ENCODE data around the gene IGF2.

Gene IGF2

GRCh38 chr11:2144544-2145248 is 5.5 kb upstream of the IGF2 start:
- TF ChIP-seq TCF4 (CRISPR knock-in tag; IDR thresholded peaks at IDR 0.05; ENCODE audit: borderline replicate concordance): no peak
- TF ChIP-seq, protein P1, sequence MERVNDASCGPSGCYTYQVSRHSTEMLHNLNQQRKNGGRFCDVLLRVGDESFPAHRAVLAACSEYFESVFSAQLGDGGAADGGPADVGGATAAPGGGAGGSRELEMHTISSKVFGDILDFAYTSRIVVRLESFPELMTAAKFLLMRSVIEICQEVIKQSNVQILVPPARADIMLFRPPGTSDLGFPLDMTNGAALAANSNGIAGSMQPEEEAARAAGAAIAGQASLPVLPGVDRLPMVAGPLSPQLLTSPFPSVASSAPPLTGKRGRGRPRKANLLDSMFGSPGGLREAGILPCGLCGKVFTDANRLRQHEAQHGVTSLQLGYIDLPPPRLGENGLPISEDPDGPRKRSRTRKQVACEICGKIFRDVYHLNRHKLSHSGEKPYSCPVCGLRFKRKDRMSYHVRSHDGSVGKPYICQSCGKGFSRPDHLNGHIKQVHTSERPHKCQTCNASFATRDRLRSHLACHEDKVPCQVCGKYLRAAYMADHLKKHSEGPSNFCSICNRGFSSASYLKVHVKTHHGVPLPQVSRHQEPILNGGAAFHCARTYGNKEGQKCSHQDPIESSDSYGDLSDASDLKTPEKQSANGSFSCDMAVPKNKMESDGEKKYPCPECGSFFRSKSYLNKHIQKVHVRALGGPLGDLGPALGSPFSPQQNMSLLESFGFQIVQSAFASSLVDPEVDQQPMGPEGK (CRISPR knock-in tag; IDR thresholded peaks at IDR 0.05; ENCODE audit: borderline replicate concordance): no peak
- TF ChIP-seq ZC3H10 (CRISPR knock-in tag; IDR thresholded peaks at IDR 0.05): no peak
- no peak for TF ChIP-seq ZNF565 (CRISPR knock-in tag; conservative IDR thresholded peaks at IDR 0.05; ENCODE audit: low read depth)
- TF ChIP-seq PPARA (CRISPR knock-in tag; IDR thresholded peaks at IDR 0.05; ENCODE audit: borderline replicate concordance): no peak
- no peak for TF ChIP-seq ARNTL (CRISPR knock-in tag; IDR thresholded peaks at IDR 0.05; ENCODE audit: borderline replicate concordance, low read depth)
- TF ChIP-seq, protein P2, sequence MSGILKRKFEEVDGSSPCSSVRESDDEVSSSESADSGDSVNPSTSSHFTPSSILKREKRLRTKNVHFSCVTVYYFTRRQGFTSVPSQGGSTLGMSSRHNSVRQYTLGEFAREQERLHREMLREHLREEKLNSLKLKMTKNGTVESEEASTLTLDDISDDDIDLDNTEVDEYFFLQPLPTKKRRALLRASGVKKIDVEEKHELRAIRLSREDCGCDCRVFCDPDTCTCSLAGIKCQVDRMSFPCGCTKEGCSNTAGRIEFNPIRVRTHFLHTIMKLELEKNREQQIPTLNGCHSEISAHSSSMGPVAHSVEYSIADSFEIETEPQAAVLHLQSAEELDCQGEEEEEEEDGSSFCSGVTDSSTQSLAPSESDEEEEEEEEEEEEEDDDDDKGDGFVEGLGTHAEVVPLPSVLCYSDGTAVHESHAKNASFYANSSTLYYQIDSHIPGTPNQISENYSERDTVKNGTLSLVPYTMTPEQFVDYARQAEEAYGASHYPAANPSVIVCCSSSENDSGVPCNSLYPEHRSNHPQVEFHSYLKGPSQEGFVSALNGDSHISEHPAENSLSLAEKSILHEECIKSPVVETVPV (CRISPR knock-in tag; IDR thresholded peaks at IDR 0.05): no peak
- TF ChIP-seq ESRRG (CRISPR knock-in tag; IDR thresholded peaks at IDR 0.05): no peak
- TF ChIP-seq TOX (CRISPR knock-in tag; IDR thresholded peaks at IDR 0.05; ENCODE audit: borderline replicate concordance): no peak
- no peak for TF ChIP-seq CREB5 (CRISPR knock-in tag; IDR thresholded peaks at IDR 0.05; ENCODE audit: low read depth)
- TF ChIP-seq OSR1 (CRISPR knock-in tag; IDR thresholded peaks at IDR 0.05): no peak
- TF ChIP-seq ZNF8 (CRISPR knock-in tag; IDR thresholded peaks at IDR 0.05): no peak
- no peak for TF ChIP-seq ZFP3 (CRISPR knock-in tag; IDR thresholded peaks at IDR 0.05)
- no peak for TF ChIP-seq CSDC2 (CRISPR knock-in tag; IDR thresholded peaks at IDR 0.05)
- no peak for TF ChIP-seq RARB (CRISPR knock-in tag; IDR thresholded peaks at IDR 0.05)
- TF ChIP-seq, protein P3, sequence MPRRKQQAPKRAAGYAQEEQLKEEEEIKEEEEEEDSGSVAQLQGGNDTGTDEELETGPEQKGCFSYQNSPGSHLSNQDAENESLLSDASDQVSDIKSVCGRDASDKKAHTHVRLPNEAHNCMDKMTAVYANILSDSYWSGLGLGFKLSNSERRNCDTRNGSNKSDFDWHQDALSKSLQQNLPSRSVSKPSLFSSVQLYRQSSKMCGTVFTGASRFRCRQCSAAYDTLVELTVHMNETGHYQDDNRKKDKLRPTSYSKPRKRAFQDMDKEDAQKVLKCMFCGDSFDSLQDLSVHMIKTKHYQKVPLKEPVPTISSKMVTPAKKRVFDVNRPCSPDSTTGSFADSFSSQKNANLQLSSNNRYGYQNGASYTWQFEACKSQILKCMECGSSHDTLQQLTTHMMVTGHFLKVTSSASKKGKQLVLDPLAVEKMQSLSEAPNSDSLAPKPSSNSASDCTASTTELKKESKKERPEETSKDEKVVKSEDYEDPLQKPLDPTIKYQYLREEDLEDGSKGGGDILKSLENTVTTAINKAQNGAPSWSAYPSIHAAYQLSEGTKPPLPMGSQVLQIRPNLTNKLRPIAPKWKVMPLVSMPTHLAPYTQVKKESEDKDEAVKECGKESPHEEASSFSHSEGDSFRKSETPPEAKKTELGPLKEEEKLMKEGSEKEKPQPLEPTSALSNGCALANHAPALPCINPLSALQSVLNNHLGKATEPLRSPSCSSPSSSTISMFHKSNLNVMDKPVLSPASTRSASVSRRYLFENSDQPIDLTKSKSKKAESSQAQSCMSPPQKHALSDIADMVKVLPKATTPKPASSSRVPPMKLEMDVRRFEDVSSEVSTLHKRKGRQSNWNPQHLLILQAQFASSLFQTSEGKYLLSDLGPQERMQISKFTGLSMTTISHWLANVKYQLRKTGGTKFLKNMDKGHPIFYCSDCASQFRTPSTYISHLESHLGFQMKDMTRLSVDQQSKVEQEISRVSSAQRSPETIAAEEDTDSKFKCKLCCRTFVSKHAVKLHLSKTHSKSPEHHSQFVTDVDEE (CRISPR knock-in tag; IDR thresholded peaks at IDR 0.05): no peak
- TF ChIP-seq GLIS3 (CRISPR knock-in tag; IDR thresholded peaks at IDR 0.05): no peak
- no peak for TF ChIP-seq BACH2 (CRISPR knock-in tag; IDR thresholded peaks at IDR 0.05; ENCODE audit: borderline replicate concordance)
- no peak for TF ChIP-seq SNAI2 (CRISPR knock-in tag; IDR thresholded peaks at IDR 0.05)
- no peak for ATAC-seq

DNA sequence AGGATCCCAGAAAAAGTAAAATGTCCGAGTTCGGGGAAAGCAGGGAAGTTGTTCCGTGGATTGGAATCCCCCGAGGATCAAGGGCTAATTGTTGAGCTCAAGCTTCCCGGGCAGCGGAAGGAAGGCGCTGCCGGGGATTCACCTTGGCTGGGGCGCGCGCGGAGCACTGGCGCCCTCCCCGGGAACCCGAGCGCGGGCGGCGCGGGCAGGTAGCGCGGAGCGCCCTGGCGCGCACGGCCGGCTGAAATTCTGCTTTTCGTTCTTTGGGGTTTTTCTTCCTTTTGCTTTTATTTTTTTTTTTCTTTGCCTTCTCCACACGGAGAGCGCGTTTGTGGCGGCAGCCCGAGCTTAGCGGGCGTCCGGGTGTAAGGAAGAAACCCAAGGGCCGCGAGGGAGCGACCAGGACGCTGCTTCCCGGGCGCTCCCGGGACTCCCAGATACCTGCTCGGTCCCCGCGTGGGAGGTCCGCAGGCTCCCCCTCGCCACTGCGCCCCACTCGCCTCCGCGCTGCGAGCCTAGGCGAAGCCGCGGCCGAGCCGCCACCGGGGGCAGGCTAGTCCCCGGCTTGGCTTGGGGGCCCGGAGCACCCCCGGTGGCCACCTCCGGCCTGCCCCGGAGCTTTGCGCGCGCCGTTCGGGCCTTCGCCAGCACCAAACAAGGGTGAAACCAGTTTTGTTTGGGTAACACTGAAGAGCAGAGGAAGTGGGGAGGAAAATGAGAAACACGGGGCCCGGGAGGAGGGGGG is 4.8 kb upstream of the IGF2 start:
- no peak for ATAC-seq
- TF ChIP-seq ZFP30 (CRISPR knock-in tag; IDR thresholded peaks at IDR 0.05) (no peak), PPARA (CRISPR knock-in tag; IDR thresholded peaks at IDR 0.05; ENCODE audit: borderline replicate concordance) (no peak), CREB5 (CRISPR knock-in tag; IDR thresholded peaks at IDR 0.05; ENCODE audit: low read depth) (no peak), SNAI2 (CRISPR knock-in tag; IDR thresholded peaks at IDR 0.05) (no peak), ZFP3 (CRISPR knock-in tag; IDR thresholded peaks at IDR 0.05) (no peak), RARB (CRISPR knock-in tag; IDR thresholded peaks at IDR 0.05) (no peak), ZNF70 (CRISPR knock-in tag; IDR thresholded peaks at IDR 0.05) (no peak), POU6F1 (CRISPR knock-in tag; IDR thresholded peaks at IDR 0.05; ENCODE audit: borderline replicate concordance, low read depth) (no peak), ISL1 (CRISPR knock-in tag; IDR thresholded peaks at IDR 0.05) (no peak), TOX (CRISPR knock-in tag; IDR thresholded peaks at IDR 0.05; ENCODE audit: borderline replicate concordance) (no peak)
- TF ChIP-seq, protein P3 (CRISPR knock-in tag; IDR thresholded peaks at IDR 0.05): no peak
- TF ChIP-seq, protein P2 (CRISPR knock-in tag; IDR thresholded peaks at IDR 0.05): no peak
